ENCODE results near the gene MED12L.

- TF ChIP-seq CTCF (IDR thresholded peaks at IDR 0.05) = no peak
- TF ChIP-seq POLR2AphosphoS5 (IDR thresholded peaks at IDR 0.05) = no peak
- no peak for TF ChIP-seq POLR2A (IDR thresholded peaks at IDR 0.05)
Measured at GRCh38 chr3:151351648-151352047, 266.2 kb downstream of the MED12L start.

Data from breast epithelium (tissue), 3 donors.